Smooth muscle cell (in vitro differentiated cells): Measurements from ENCODE around the gene CAPN15. TPM values are rescaled to one million over a fixed set of nuclear protein-coding genes. Genes with fewer than 3 reads are reported as not detected.

ENCODE experiments used
- DNase-seq: peaks from one replicate; lab custom pipeline; 2025; ENCODE audit not compliant: unreplicated experiment; lab: John Stamatoyannopoulos, UW
- H2AFZ ChIP-seq: fragments of 200-600 bp; sonication (generic); 2 replicates; pipeline ENCODE4 v1.6.0; 2016; ENCODE audit warnings: antibody characterized with exemption, low read depth, mild to moderate bottlenecking
- H3F3A ChIP-seq: fragments of 200-600 bp; sonication (generic); 2 replicates; pipeline ENCODE4 v1.6.0; 2017; ENCODE audit warnings: antibody characterized with exemption, low read depth
- H3K27ac ChIP-seq: fragments of 200-600 bp; sonication (generic); 2 replicates; pipeline ENCODE4 v1.5.1; 2016; ENCODE audit warnings: low read depth, mild to moderate bottlenecking
- H3K27me3 ChIP-seq: fragments of 200-600 bp; sonication (generic); 2 replicates; pipeline ENCODE4 v1.6.1; 2016; ENCODE audit warnings: low read depth, mild to moderate bottlenecking
- H3K36me3 ChIP-seq: fragments of 200-600 bp; sonication (generic); 2 replicates; pipeline ENCODE4 v1.5.1; 2016; ENCODE audit warnings: low read depth
- H3K4me1 ChIP-seq: fragments of 200-600 bp; sonication (generic); 2 replicates; pipeline ENCODE4 v1.5.1; 2016; ENCODE audit warnings: low read depth
- H3K4me2 ChIP-seq: fragments of 200-600 bp; sonication (generic); 2 replicates; pipeline ENCODE4 v1.6.0; 2016; ENCODE audit warnings: mild to moderate bottlenecking
- H3K4me3 ChIP-seq: fragments of 200-600 bp; sonication (generic); 2 replicates; pipeline ENCODE4 v1.5.1; 2016; ENCODE audit warnings: mild to moderate bottlenecking
- H3K79me2 ChIP-seq: fragments of 200-600 bp; sonication (generic); 2 replicates; pipeline ENCODE4 v1.6.0; 2016; ENCODE audit warnings: low read depth, mild to moderate bottlenecking
- H3K9ac ChIP-seq: fragments of 200-600 bp; sonication (generic); 2 replicates; pipeline ENCODE4 v1.6.0; 2016; ENCODE audit warnings: low read depth
- H3K9me3 ChIP-seq: fragments of 200-600 bp; sonication (generic); replicated peaks from 2 replicates; pipeline ENCODE4 v1.5.1; 2016; ENCODE audit warnings: low read depth
- H4K20me1 ChIP-seq: fragments of 200-600 bp; sonication (generic); 2 replicates; pipeline ENCODE4 v1.6.0; 2016; ENCODE audit warnings: low read depth
- WGBS: methylation state at CpG from one replicate; pipeline ENCODE4 v1.1.7; 2016; ENCODE audit warnings: low lambda C conversion rate; 5-methylcytosine and 5-hydroxymethylcytosine counted together
- polyA plus RNA-seq: library from polyadenylated mRNA; unstranded; fragments of >200 nt; fragmentation: Nextera tagmentation; extraction: Ambion mirVana; gene quantifications from 2 replicates; pipeline ENCODE4 v1.2.1, GENCODE V29; 2016
- total RNA-seq: library from RNA; depleted of rRNA; stranded (reverse); fragments of >200 nt; gene quantifications from 2 replicates; pipeline ENCODE4 v1.2.3, GENCODE V29; 2014
- TF ChIP-seq, protein P1 (sequence below): fragments of 200-600 bp; sonication (generic); IDR thresholded peaks from 2 replicates; pipeline ENCODE4 v1.5.1; 2017; ENCODE audit warnings: borderline replicate concordance, mild to moderate bottlenecking, antibody characterized with exemption; ENCODE audit not compliant: insufficient read depth, poor library complexity, severe bottlenecking

Gene CAPN15
- total and polyA plus RNA-seq, 2 experiments from 2014 or later: 14.7 to 18.7 TPM

DNA sequence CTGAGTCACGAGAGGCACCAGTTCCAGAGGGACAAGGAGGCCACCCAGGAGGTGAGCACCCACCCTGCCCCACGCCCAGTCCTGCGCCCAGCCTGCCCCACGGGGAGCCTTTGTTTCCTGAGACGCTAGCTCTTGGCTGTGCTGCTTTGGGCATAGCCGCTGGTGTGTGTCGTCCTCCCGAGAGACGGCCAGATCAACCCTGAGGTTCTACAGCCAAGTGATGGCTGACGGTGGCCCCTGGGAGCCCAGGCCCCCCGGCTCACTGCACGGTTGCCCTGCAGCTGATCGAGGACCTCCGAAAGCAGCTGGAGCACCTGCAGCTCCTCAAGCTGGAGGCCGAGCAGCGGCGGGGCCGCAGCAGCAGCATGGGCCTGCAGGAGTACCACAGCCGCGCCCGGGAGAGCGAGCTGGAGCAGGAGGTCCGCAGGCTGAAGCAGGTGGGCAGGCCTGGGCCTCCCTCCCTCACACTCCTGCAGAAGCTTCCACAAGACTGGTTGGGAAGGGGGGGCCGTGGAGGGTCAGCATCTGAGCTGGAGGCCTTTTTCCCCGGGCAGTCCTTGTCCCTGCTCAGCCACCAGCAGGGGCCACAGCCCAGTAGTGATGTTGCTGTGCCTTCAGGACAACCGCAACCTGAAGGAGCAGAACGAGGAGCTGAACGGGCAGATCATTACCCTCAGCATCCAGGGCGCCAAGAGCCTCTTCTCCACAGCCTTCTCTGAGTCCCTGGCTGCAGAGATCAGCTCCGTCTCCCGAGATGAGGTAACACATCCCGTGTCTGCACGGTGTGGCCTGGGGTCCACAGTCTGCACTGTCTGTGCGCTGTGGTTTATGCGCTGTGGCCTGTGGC lies 7.4 kb upstream of the CAPN15 start:
- Histone ChIP-seq H3K4me2 (no peak overlapping the region), H2AFZ (no peak overlapping the region), H3K9me3 (no peaks in the 10 kb centered on the region), H3K4me3 (no peak overlapping the region), H3K4me1 (peaks cover under 1% of the 10 kb centered on the region), H3K27me3 (no peaks in the 10 kb centered on the region), H3K79me2 (peaks cover 3% of the 10 kb centered on the region), H3K27ac (no peak overlapping the region), H3K9ac (no peak overlapping the region), H3K36me3 (no peaks in the 10 kb centered on the region), H4K20me1 (peaks cover 18% of the 10 kb centered on the region), H3F3A (peaks cover under 1% of the 10 kb centered on the region)
- no peak for DNase-seq
- 97% methylated on average over 34 of the region's 35 CpGs for WGBS
- TF ChIP-seq, protein P1, sequence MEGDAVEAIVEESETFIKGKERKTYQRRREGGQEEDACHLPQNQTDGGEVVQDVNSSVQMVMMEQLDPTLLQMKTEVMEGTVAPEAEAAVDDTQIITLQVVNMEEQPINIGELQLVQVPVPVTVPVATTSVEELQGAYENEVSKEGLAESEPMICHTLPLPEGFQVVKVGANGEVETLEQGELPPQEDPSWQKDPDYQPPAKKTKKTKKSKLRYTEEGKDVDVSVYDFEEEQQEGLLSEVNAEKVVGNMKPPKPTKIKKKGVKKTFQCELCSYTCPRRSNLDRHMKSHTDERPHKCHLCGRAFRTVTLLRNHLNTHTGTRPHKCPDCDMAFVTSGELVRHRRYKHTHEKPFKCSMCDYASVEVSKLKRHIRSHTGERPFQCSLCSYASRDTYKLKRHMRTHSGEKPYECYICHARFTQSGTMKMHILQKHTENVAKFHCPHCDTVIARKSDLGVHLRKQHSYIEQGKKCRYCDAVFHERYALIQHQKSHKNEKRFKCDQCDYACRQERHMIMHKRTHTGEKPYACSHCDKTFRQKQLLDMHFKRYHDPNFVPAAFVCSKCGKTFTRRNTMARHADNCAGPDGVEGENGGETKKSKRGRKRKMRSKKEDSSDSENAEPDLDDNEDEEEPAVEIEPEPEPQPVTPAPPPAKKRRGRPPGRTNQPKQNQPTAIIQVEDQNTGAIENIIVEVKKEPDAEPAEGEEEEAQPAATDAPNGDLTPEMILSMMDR: no peak

DNA sequence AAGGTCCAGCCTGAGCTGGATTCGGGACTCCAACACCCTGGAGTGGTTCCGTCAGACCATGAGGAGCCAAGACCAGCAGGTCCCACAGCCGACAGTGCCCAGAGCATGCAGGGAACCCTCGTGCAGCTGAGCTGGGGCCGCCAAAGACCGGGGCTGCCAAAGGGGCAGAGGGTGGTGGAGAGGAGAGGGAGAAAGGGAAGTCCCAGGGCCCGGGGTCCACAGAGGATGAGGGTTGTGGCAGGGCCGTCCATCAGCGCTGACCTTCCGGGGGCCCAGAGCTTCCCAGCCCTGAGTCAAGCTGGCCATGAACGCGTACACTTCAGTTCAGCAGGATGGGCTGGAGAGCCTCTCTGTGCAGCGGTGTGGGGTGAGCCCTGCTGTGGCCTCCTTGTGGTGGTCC lies 6.7 kb upstream of the CAPN15 start:
- Histone ChIP-seq H3K9me3 (no peaks in the 10 kb centered on the region), H3K4me2 (no peak overlapping the region), H3K9ac (no peak overlapping the region), H3K36me3 (no peaks in the 10 kb centered on the region), H4K20me1 (peaks cover 25% of the 10 kb centered on the region), H3K4me1 (peaks cover 6% of the 10 kb centered on the region), H2AFZ (no peak overlapping the region), H3K27ac (no peak overlapping the region), H3F3A (peaks cover 3% of the 10 kb centered on the region), H3K79me2 (peaks cover 3% of the 10 kb centered on the region), H3K27me3 (no peaks in the 10 kb centered on the region), H3K4me3 (no peak overlapping the region)
- no peak for DNase-seq
- 95% methylated on average over 13 of the region's 13 CpGs for WGBS
- TF ChIP-seq, protein P1: no peak

DNA sequence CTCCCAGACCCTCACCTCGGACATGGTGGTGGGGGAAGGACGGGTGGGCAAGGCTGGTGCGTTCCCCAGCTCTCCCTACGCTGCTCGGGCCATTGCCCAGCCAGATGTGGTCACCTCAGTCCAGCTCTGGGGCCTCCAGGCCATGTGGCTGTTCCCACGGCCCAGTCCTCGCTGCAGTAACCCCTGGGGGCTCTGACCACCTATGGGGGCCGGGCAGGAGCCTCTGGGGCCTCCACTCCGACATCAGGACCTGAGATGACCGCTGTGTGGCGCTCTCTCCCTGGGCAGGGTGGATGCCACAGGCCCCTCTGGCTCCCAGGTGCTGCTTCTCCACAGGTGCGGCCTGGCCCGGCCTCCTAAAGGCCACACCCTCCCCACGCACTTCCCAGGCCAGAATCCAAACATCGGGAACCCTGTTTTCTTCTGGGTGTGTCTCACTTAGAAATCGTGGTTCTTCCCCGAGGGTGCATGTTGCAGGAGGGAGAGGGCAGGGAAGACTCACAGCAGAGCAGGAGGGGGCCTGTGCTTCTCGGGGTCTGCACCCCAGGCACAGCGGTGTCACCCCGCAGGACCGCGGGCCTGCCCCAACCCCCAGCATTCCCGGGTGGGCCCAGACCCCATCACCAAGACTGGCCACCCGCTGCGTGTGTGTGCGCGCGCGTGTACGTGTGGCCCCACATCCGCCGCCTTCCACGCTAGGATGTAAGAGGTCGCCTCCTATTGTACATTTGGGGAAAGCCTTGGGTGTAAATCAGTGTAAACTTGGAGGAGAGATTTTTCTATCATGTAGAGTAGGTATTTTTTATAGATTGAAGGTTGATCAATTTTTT lies 5.9 kb upstream of the CAPN15 start:
- Histone ChIP-seq H3K27me3 (no peaks in the 10 kb centered on the region), H3K36me3 (no peaks in the 10 kb centered on the region), H3K9ac (no peak overlapping the region), H3K79me2 (peaks cover 3% of the 10 kb centered on the region), H3F3A (peaks cover 3% of the 10 kb centered on the region), H3K4me2 (no peak overlapping the region), H3K4me1 (peaks cover 14% of the 10 kb centered on the region), H3K4me3 (no peak overlapping the region), H3K27ac (no peak overlapping the region), H2AFZ (no peak overlapping the region), H4K20me1 (peaks cover 30% of the 10 kb centered on the region), H3K9me3 (no peaks in the 10 kb centered on the region)
- 86% methylated on average over 34 of the region's 34 CpGs for WGBS
- TF ChIP-seq, protein P1: peak; percentile 9
- no peak for DNase-seq
